IMR-90 (cell line): ENCODE measurements around the gene MYH11. TPM values are rescaled to one million over a fixed set of nuclear protein-coding genes. Genes with fewer than 3 reads are reported as not detected.

Experiments
- ATAC-seq: fragments of 200-7000 bp; cut with Tn5 transposase; 2 replicates; pipeline ENCODE4 v1.9.1; 2020; ENCODE audit warnings: low read depth, mild to moderate bottlenecking, moderate library complexity
- BruUV-seq: library from RNA; stranded (reverse); fragments of 400-500 nt; replicated peaks from 2 replicates; lab custom pipeline; 2021; lab: Mats Ljungman, UMichigan
- CTCF ChIA-PET: fragments of 300-600 bp; formaldehyde crosslinking; extraction: SDS; loops from one replicate; lab custom pipeline; 2021; ENCODE audit warnings: antibody characterized with exemption; lab: Yijun Ruan, JAX
- POLR2A ChIA-PET: fragments of 300-600 bp; sonication (Branson Sonifier 250); formaldehyde crosslinking; loops from one replicate; lab custom pipeline; 2022; ENCODE audit warnings: antibody characterized with exemption; ENCODE audit not compliant: unreplicated experiment; lab: Charles Lee
- DNase-seq: peaks from one replicate; pipeline ENCODE4 v3.0.0; 2013
- H2AFZ ChIP-seq: replicated peaks from 2 replicates; pipeline ENCODE3; 2013; ENCODE audit warnings: low read length, mild to moderate bottlenecking; ENCODE audit not compliant: poor library complexity
- H2AK5ac ChIP-seq: 2 replicates; pipeline ENCODE4 v1.6.1; 2013; ENCODE audit warnings: low read depth, low read length, inconsistent platforms
- H2AK9ac ChIP-seq: replicated peaks from 2 replicates; pipeline ENCODE3; 2013; ENCODE audit warnings: mild to moderate bottlenecking, low read depth, low read length, moderate library complexity; ENCODE audit not compliant: poor library complexity
- H2BK120ac ChIP-seq: 2 replicates; pipeline ENCODE4 v1.6.1; 2013; ENCODE audit warnings: low read depth, low read length, inconsistent platforms
- H2BK15ac ChIP-seq: 3 replicates; pipeline ENCODE4 v1.6.1; 2013; ENCODE audit warnings: low read depth, low read length, inconsistent platforms
- H2BK20ac ChIP-seq: 2 replicates; pipeline ENCODE4 v1.6.1; 2013; ENCODE audit warnings: low read depth, mild to moderate bottlenecking, inconsistent platforms, low read length, moderate library complexity
- H2BK5ac ChIP-seq: 2 replicates; pipeline ENCODE4 v1.6.1; 2013; ENCODE audit warnings: mild to moderate bottlenecking, low read depth, low read length, inconsistent platforms; ENCODE audit not compliant: poor library complexity, severe bottlenecking
- H3K14ac ChIP-seq: replicated peaks from 2 replicates; pipeline ENCODE4 v1.6.1; 2013; ENCODE audit warnings: low read depth, low read length, inconsistent platforms
- H3K18ac ChIP-seq: 2 replicates; pipeline ENCODE4 v1.6.1; 2013; ENCODE audit warnings: low read depth, low read length, control low read depth
- H3K23ac ChIP-seq: 2 replicates; pipeline ENCODE4 v1.6.1; 2013; ENCODE audit warnings: low read depth, low read length, inconsistent platforms
- H3K27ac ChIP-seq: 2 replicates; pipeline ENCODE4 v1.5.1; 2013; ENCODE audit warnings: mild to moderate bottlenecking, control low read depth, low read length; ENCODE audit not compliant: insufficient read depth
- H3K27me3 ChIP-seq: 2 replicates; pipeline ENCODE4 v1.6.1; 2013; ENCODE audit warnings: low read length; ENCODE audit not compliant: control insufficient read depth, insufficient read depth
- H3K36me3 ChIP-seq: 2 replicates; pipeline ENCODE4 v1.6.1; 2013; ENCODE audit warnings: low read length, mixed read lengths; ENCODE audit not compliant: control insufficient read depth, insufficient read depth
- H3K4ac ChIP-seq: 2 replicates; pipeline ENCODE4 v1.6.1; 2013; ENCODE audit warnings: low read depth, low read length, inconsistent platforms
- H3K4me1 ChIP-seq: 2 replicates; pipeline ENCODE4 v1.6.1; 2013; ENCODE audit warnings: low read length, mixed read lengths; ENCODE audit not compliant: control insufficient read depth, insufficient read depth
- H3K4me2 ChIP-seq: 2 replicates; pipeline ENCODE4 v1.6.1; 2013; ENCODE audit warnings: low read depth, mild to moderate bottlenecking, control low read depth, low read length, moderate library complexity
- H3K4me3 ChIP-seq: 2 replicates; pipeline ENCODE4 v1.5.1; 2013; ENCODE audit warnings: low read depth, mild to moderate bottlenecking, control low read depth, low read length, moderate library complexity; ENCODE audit not compliant: insufficient read depth
- H3K56ac ChIP-seq: 2 replicates; pipeline ENCODE4 v1.6.1; 2013; ENCODE audit warnings: low read length, inconsistent platforms; ENCODE audit not compliant: insufficient read depth; ENCODE audit errors: extremely low read depth
- H3K79me1 ChIP-seq, 2 experiments: 2 replicates each; pipeline ENCODE4 v1.6.1; 2013; ENCODE audit warnings: low read length in 2 of 2, inconsistent platforms in 1 of 2, low read depth in 1 of 2
- H3K9ac ChIP-seq: 2 replicates; pipeline ENCODE4 v1.6.1; 2013; ENCODE audit warnings: low read depth, low read length, control low read depth
- H3K9me1 ChIP-seq: 2 replicates; pipeline ENCODE4 v1.6.1; 2013; ENCODE audit warnings: low read length, inconsistent platforms; ENCODE audit not compliant: insufficient read depth
- H3K9me3 ChIP-seq: 2 replicates; pipeline ENCODE4 v1.6.1; 2013; ENCODE audit warnings: low read length; ENCODE audit not compliant: control insufficient read depth, insufficient read depth
- H4K20me1 ChIP-seq: 2 replicates; pipeline ENCODE4 v1.6.1; 2013; ENCODE audit warnings: low read length, inconsistent platforms; ENCODE audit not compliant: insufficient read depth
- H4K5ac ChIP-seq: 2 replicates; pipeline ENCODE4 v1.6.1; 2013; ENCODE audit warnings: mild to moderate bottlenecking, low read depth, low read length, control low read depth
- H4K8ac ChIP-seq, 2 experiments: 2 replicates each; pipeline ENCODE4 v1.6.1; 2013; ENCODE audit warnings: low read depth in 2 of 2, low read length in 2 of 2, control low read depth in 1 of 2, inconsistent platforms in 1 of 2
- H4K91ac ChIP-seq: 2 replicates; pipeline ENCODE4 v1.6.1; 2013; ENCODE audit warnings: low read depth, low read length, inconsistent platforms; ENCODE audit not compliant: insufficient read depth
- BHLHE40 ChIP-seq: fragments of 150-350 bp; IDR thresholded peaks from 2 replicates; pipeline ENCODE4 v1.6.1; 2016; ENCODE audit warnings: mild to moderate bottlenecking, low read depth, low read length
- CEBPB ChIP-seq: IDR thresholded peaks from 2 replicates; pipeline ENCODE4 v1.6.1; 2012; ENCODE audit warnings: low read depth, low read length, improper control_type of control experiment
- CHD1 ChIP-seq: IDR thresholded peaks from 2 replicates; pipeline ENCODE4 v1.6.1; 2012; ENCODE audit warnings: low read depth, low read length, improper control_type of control experiment
- ELK1 ChIP-seq: fragments of 150-350 bp; IDR thresholded peaks from 2 replicates; pipeline ENCODE4 v1.6.1; 2016; ENCODE audit warnings: low read depth, mild to moderate bottlenecking, low read length, moderate library complexity, borderline replicate concordance
- FOS ChIP-seq: fragments of 150-350 bp; IDR thresholded peaks from 2 replicates; pipeline ENCODE4 v1.6.1; 2016; ENCODE audit warnings: low read depth, low read length
- MAFK ChIP-seq: IDR thresholded peaks from 2 replicates; pipeline ENCODE4 v1.6.1; 2012; ENCODE audit warnings: low read depth, low read length, improper control_type of control experiment
- MAZ ChIP-seq: IDR thresholded peaks from 2 replicates; pipeline ENCODE4 v1.6.1; 2012; ENCODE audit warnings: low read depth, mild to moderate bottlenecking, low read length, improper control_type of control experiment, moderate library complexity, borderline replicate concordance
- MXI1 ChIP-seq: IDR thresholded peaks from 2 replicates; pipeline ENCODE4 v1.6.1; 2012; ENCODE audit warnings: low read depth, mild to moderate bottlenecking, low read length, moderate library complexity, borderline replicate concordance
- NFE2L2 ChIP-seq: fragments of 150-350 bp; IDR thresholded peaks from 2 replicates; pipeline ENCODE4 v1.6.1; 2016; ENCODE audit warnings: low read depth, mild to moderate bottlenecking, low read length
- POLR2A ChIP-seq: IDR thresholded peaks from 2 replicates; pipeline ENCODE4 v1.6.1; 2012; ENCODE audit warnings: mild to moderate bottlenecking, low read depth, low read length
- RAD21 ChIP-seq: IDR thresholded peaks from 2 replicates; pipeline ENCODE4 v1.6.1; 2012; ENCODE audit warnings: low read length, improper control_type of control experiment
- RCOR1 ChIP-seq: IDR thresholded peaks from 2 replicates; pipeline ENCODE4 v1.6.1; 2012; ENCODE audit warnings: mild to moderate bottlenecking, low read length, improper control_type of control experiment; ENCODE audit not compliant: insufficient replicate concordance
- RFX5 ChIP-seq: IDR thresholded peaks from 2 replicates; pipeline ENCODE4 v1.8.0; 2012; ENCODE audit warnings: low read depth, mild to moderate bottlenecking, low read length, moderate library complexity
- SMC3 ChIP-seq: fragments of 150-350 bp; IDR thresholded peaks from 2 replicates; pipeline ENCODE4 v1.6.1; 2016; ENCODE audit warnings: low read depth, mild to moderate bottlenecking, antibody characterized with exemption, low read length, moderate library complexity
- USF2 ChIP-seq: fragments of 150-350 bp; IDR thresholded peaks from 2 replicates; pipeline ENCODE4 v1.6.1; 2017; ENCODE audit warnings: mild to moderate bottlenecking, antibody characterized with exemption, low read length, low read depth
- WGBS, 2 experiments: methylation state at CpG; one replicate each; pipeline versions ENCODE4 v1.1.5 to v1.1.7; 2013; ENCODE audit warnings: missing lambda C conversion rate in 2 of 2; ENCODE audit not compliant: insufficient read length in 1 of 2; ENCODE audit errors: extremely low coverage in 2 of 2; 5-methylcytosine and 5-hydroxymethylcytosine counted together
- dilution Hi-C: fragments of 300-500 bp; cut with HindIII; formaldehyde crosslinking; loops from one replicate; pipeline ENCODE4 v1.14.3; 2018; ENCODE audit warnings: low sequenced_read_pairs; ENCODE audit not compliant: unreplicated experiment
- in situ Hi-C: fragments of 300-500 bp; cut with MboI; formaldehyde crosslinking; loops from 3 replicates; pipeline ENCODE4 v1.14.3; 2019; ENCODE audit warnings: low sequenced_read_pairs, inconsistent platforms, mixed read lengths
- intact Hi-C: fragments of 100-400 bp; cut with micrococcal nuclease; formaldehyde crosslinking; loops from 2 replicates; pipeline ENCODE4 v1.10.0; 2022
- polyA plus RNA-seq, 3 experiments: library from polyadenylated mRNA; depleted of rRNA; stranded (reverse); fragments of >200 nt; gene quantifications; 2 replicates each; pipeline ENCODE4 v1.2.3, GENCODE V29; 2012; ENCODE audit warnings: low replicate concordance in 1 of 3
- total RNA-seq: library from RNA; depleted of rRNA; stranded (reverse); fragments of >200 nt; gene quantifications from 2 replicates; pipeline ENCODE4 v1.2.3, GENCODE V29; 2012
- TF ChIP-seq, protein P1 (sequence below): conservative IDR thresholded peaks from 2 replicates; pipeline ENCODE4 v1.5.1; 2012; ENCODE audit warnings: mild to moderate bottlenecking, low read depth, low read length, improper control_type of control experiment

Gene MYH11
- total and polyA plus RNA-seq, 2 of the 4 experiments (the other 2 are of a cell fraction) = under 0.01 to 0.12 TPM

GRCh38 chr16:15754821-15755534, 101.8 kb downstream of the MYH11 start:
- intact Hi-C loops (no loop called here), dilution Hi-C loops (no loop called here), in situ Hi-C loops (no loop called here)
- no peak overlapping the region for H3K56ac ChIP-seq
- no peak for TF ChIP-seq CHD1
- TF ChIP-seq BHLHE40 = no peak
- no peak for TF ChIP-seq ELK1
- TF ChIP-seq RAD21 = no peak
- TF ChIP-seq CEBPB = no peak
- no peak for TF ChIP-seq USF2
- TF ChIP-seq, protein P1, sequence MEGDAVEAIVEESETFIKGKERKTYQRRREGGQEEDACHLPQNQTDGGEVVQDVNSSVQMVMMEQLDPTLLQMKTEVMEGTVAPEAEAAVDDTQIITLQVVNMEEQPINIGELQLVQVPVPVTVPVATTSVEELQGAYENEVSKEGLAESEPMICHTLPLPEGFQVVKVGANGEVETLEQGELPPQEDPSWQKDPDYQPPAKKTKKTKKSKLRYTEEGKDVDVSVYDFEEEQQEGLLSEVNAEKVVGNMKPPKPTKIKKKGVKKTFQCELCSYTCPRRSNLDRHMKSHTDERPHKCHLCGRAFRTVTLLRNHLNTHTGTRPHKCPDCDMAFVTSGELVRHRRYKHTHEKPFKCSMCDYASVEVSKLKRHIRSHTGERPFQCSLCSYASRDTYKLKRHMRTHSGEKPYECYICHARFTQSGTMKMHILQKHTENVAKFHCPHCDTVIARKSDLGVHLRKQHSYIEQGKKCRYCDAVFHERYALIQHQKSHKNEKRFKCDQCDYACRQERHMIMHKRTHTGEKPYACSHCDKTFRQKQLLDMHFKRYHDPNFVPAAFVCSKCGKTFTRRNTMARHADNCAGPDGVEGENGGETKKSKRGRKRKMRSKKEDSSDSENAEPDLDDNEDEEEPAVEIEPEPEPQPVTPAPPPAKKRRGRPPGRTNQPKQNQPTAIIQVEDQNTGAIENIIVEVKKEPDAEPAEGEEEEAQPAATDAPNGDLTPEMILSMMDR = no peak
- no peak for TF ChIP-seq RFX5
- no peak for TF ChIP-seq POLR2A
- TF ChIP-seq MAFK = no peak
- TF ChIP-seq MXI1 = no peak
- no peak for TF ChIP-seq MAZ
- no peak for TF ChIP-seq SMC3
- TF ChIP-seq FOS = no peak
- no peak for TF ChIP-seq NFE2L2
- no peak for TF ChIP-seq RCOR1
- ChIA-PET POLR2A (no interaction called here), CTCF (no interaction called here)
- no peak overlapping the region for H3K27ac ChIP-seq
- no peaks in the 10 kb centered on the region for H4K20me1 ChIP-seq
- H2BK120ac ChIP-seq = no peak overlapping the region
- no peak overlapping the region for H2AFZ ChIP-seq
- no peak overlapping the region for H3K18ac ChIP-seq
- no peak overlapping the region for H3K14ac ChIP-seq
- no peak overlapping the region for H2BK20ac ChIP-seq
- H2BK15ac ChIP-seq = no peak overlapping the region
- H2BK5ac ChIP-seq = no peak overlapping the region
- no peaks in the 10 kb centered on the region for H3K36me3 ChIP-seq
- H4K91ac ChIP-seq = no peak overlapping the region
- BruUV-seq = no TSS peak
- H3K27me3 ChIP-seq = no peaks in the 10 kb centered on the region
- H2AK5ac ChIP-seq = no peak overlapping the region
- WGBS, 2 experiments = no CpG with 5 or more reads among the region's 8 CpGs
- H2AK9ac ChIP-seq = no peak overlapping the region
- H3K9me3 ChIP-seq = no peaks in the 10 kb centered on the region
- no peaks in the 10 kb centered on the region for H3K4me1 ChIP-seq
- H3K4ac ChIP-seq = no peak overlapping the region
- H3K4me3 ChIP-seq = no peak overlapping the region
- no peaks in the 10 kb centered on the region for H3K79me1 ChIP-seq
- H3K23ac ChIP-seq = no peak overlapping the region
- ATAC-seq = no peak
- no peaks in the 10 kb centered on the region for H3K9me1 ChIP-seq
- no peak for DNase-seq
- H3K9ac ChIP-seq = no peak overlapping the region
- H3K4me2 ChIP-seq = no peak overlapping the region
- H4K5ac ChIP-seq = no peak overlapping the region
- H4K8ac ChIP-seq = no peak overlapping the region
